GM12892 (cell line): ENCODE measurements around the gene PTPRN2.

Experiments
- POLR2A ChIP-seq: IDR thresholded peaks from 2 replicates; pipeline ENCODE4 v1.6.1; 2011; ENCODE audit warnings: low read depth, low read length, control low read depth
- POLR2AphosphoS5 ChIP-seq: IDR thresholded peaks from 2 replicates; pipeline ENCODE4 v1.6.1; 2011; ENCODE audit warnings: low read depth, low read length, control low read depth

GRCh38 chr7:158121441-158122045 lies 466.1 kb downstream of the PTPRN2 start:
- TF ChIP-seq POLR2A (no peak), POLR2AphosphoS5 (no peak)
